Measurements from ENCODE around the gene MED26.

The MED26 gene

DNA sequence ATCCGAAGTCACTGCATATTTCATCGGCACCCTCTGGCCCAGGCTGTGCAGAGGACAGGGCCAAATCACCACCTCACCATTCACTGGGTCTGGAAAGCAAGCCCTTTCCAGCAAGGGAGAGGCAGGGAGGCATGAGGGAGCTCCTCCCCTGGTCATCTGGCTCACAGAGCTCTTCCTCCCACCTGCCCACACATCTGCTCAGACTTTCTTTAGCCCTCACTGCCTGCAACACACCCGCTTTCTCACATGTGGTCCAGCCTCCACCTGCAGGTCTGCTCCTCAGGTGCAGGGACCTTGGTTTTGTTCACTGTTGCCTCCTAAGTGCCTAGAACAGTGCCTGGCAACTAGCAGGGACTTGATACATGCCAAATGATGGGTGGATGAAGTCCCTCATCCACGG, 34.8 kb downstream of the MED26 start:
- WGBS (ENCODE audit: insufficient coverage), result 92% methylated on average over 2 of the region's 4 CpGs
- DNase-seq, result no peak
- Histone ChIP-seq H3K36me3 (ENCODE audit: control insufficient read depth in 4 of 4, insufficient read depth in 4 of 4, low read length in 3 of 4) (peaks cover 0 to 3% (median 0%) of the 10 kb centered on the region in 4 experiments), H3K27ac (ENCODE audit: insufficient read depth in 1 of 2, low read depth in 1 of 2, low read length in 2 of 2, poor library complexity in 1 of 2, severe bottlenecking in 2 of 2) (no peak overlapping the region), H3K4me1 (ENCODE audit: control extremely low read depth in 1 of 4, control insufficient read depth in 4 of 4, insufficient read depth in 4 of 4, low read length in 3 of 4) (peaks cover 5 to 73% (median 47%) of the 10 kb centered on the region in 4 experiments), H3K27me3 (replicated peaks in 2 of 5; ENCODE audit: control insufficient read depth in 4 of 5, insufficient read depth in 5 of 5, low read length in 4 of 5) (no peaks in the 10 kb centered on the region), H3K9me3 (ENCODE audit: control extremely low read depth in 1 of 5, control insufficient read depth in 4 of 5, insufficient read depth in 2 of 5, low read depth in 1 of 5, low read length in 4 of 5) (no peaks in the 10 kb centered on the region), H3K4me3 (ENCODE audit: control insufficient read depth in 1 of 7, extremely low read depth in 1 of 7, insufficient read depth in 4 of 7, low read depth in 2 of 7, low read length in 6 of 7) (no peak overlapping the region)
- POLR2A ChIA-PET, result interaction anchor here (1.2 kb wide), 1 partner anchor 34 kb away, joined by 4 read pairs; the partner anchor contains the start of gene MED26
- CTCF ChIA-PET, result interaction anchor here (0.6 to 1.7 kb wide), 5 partner anchors 9 to 33 kb away, joined by 3 to 5 read pairs (median 3); no protein-coding TSS in a partner anchor

- Histone ChIP-seq H3K27me3 (replicated peaks in 2 of 5; ENCODE audit: control insufficient read depth in 4 of 5, insufficient read depth in 5 of 5, low read length in 4 of 5) (no peaks in the 10 kb centered on the region), H3K9me3 (ENCODE audit: control extremely low read depth in 1 of 5, control insufficient read depth in 4 of 5, insufficient read depth in 2 of 5, low read depth in 1 of 5, low read length in 4 of 5) (no peaks in the 10 kb centered on the region), H3K27ac (ENCODE audit: insufficient read depth in 1 of 2, low read depth in 1 of 2, low read length in 2 of 2, poor library complexity in 1 of 2, severe bottlenecking in 2 of 2) (no peak overlapping the region), H3K4me3 (ENCODE audit: control insufficient read depth in 1 of 7, extremely low read depth in 1 of 7, insufficient read depth in 4 of 7, low read depth in 2 of 7, low read length in 6 of 7) (no peak overlapping the region), H3K36me3 (ENCODE audit: control insufficient read depth in 4 of 4, insufficient read depth in 4 of 4, low read length in 3 of 4) (peaks cover 0 to 3% (median 0%) of the 10 kb centered on the region in 4 experiments), H3K4me1 (ENCODE audit: control extremely low read depth in 1 of 4, control insufficient read depth in 4 of 4, insufficient read depth in 4 of 4, low read length in 3 of 4) (peaks cover 9 to 85% (median 59%) of the 10 kb centered on the region in 4 experiments)
- no peak for DNase-seq
- POLR2A ChIA-PET, result no interaction called here
- CTCF ChIA-PET, result interaction anchor here (0.7 to 1.7 kb wide), 5 partner anchors 9 to 51 kb away, joined by 3 to 5 read pairs (median 3); no protein-coding TSS in a partner anchor
- 85% methylated on average over 9 of the region's 10 CpGs for WGBS (ENCODE audit: insufficient coverage)
Observed at GRCh38 chr19:16591803-16592556, 36.0 kb downstream of the MED26 start.

DNA sequence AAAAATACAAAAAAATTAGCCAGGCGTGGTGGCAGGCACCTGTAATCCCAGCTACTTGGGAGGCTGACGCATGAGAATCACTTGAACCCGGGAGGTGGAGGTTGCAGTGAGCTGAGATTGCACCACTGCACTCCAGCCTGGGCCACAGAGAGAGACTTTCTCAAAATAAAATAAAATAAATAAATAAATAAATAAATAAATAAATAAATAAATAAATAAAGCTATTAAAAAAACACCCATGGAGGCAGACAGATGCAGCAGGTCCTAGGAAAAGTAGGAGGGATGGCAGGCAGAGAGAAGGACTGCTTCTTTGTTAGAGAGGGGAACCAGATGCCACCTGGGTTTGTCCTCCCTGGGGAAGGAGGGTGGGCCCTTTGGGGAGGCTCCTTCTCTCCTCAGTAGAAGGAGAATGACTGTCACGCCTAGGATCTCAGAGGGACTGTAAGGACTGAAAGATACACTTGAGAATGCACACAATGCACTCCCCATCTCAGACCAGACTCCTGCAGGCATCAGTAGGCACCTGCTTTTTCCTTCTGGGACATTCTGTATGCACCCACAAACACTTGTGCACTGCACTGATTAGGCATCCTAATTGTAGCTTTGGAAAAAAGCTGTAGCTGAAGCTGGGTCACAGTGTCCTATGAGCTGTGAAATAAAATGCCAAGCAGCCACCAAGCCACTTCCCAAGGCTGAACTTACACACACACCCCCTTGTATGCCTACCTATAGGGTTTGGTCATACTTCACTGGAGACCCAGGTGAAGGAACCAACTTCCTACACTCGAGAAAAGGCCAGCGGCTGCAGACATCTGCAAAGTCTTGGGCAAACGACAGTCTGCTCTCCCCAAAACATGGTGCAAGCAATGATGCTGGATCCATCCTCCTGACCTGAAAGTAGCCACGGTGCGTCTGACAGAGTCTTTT, 36.9 kb downstream of the MED26 start:
- 97% methylated on average over 7 of the region's 9 CpGs for WGBS (ENCODE audit: insufficient coverage)

DNA sequence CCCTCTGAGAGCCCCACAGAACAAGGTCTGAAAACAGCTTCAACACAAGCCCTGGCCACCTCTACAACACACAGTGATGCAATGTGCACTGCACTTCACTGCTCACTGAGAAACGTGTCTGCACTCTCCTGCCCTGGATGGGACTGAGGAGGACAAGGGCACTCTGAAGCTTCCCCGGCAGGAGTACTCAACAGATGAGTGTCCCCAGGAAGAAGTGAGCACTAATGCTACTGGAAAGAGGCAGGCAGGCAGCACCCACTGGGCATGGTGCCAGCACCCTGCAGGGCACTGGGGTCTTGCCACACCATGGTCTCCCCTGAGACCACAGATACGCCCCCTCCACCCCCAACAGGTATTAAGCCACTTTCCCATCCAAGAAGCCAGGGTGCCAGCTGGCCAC, 38.1 kb downstream of the MED26 start:
- H3K9me3 ChIP-seq (ENCODE audit: control extremely low read depth in 1 of 5, control insufficient read depth in 4 of 5, insufficient read depth in 2 of 5, low read depth in 1 of 5, low read length in 4 of 5), result no peaks in the 10 kb centered on the region
- DNase-seq, result no peak
- peaks cover 9 to 97% (median 74%) of the 10 kb centered on the region in 4 experiments for H3K4me1 ChIP-seq (ENCODE audit: control extremely low read depth in 1 of 4, control insufficient read depth in 4 of 4, insufficient read depth in 4 of 4, low read length in 3 of 4)
- no peak overlapping the region for H3K27ac ChIP-seq (ENCODE audit: insufficient read depth in 1 of 2, low read depth in 1 of 2, low read length in 2 of 2, poor library complexity in 1 of 2, severe bottlenecking in 2 of 2)
- 94% methylated on average over 3 of the region's 3 CpGs for WGBS (ENCODE audit: insufficient coverage)
- H3K27me3 ChIP-seq (replicated peaks in 2 of 5; ENCODE audit: control insufficient read depth in 4 of 5, insufficient read depth in 5 of 5, low read length in 4 of 5), result no peaks in the 10 kb centered on the region
- H3K36me3 ChIP-seq (ENCODE audit: control insufficient read depth in 4 of 4, insufficient read depth in 4 of 4, low read length in 3 of 4), result peaks cover 0 to 9% (median 0%) of the 10 kb centered on the region in 4 experiments
- ChIA-PET POLR2A (no interaction called here), CTCF (interaction anchor here (1.6 kb wide), 2 partner anchors 10 to 25 kb away, joined by 3 to 4 read pairs; no protein-coding TSS in a partner anchor)
- no peak overlapping the region for H3K4me3 ChIP-seq (ENCODE audit: control insufficient read depth in 1 of 7, extremely low read depth in 1 of 7, insufficient read depth in 4 of 7, low read depth in 2 of 7, low read length in 6 of 7)

More for the DNA sequence above, 36.9 kb downstream of the MED26 start:
- peaks cover 0 to 3% (median 0%) of the 10 kb centered on the region in 4 experiments for H3K36me3 ChIP-seq (ENCODE audit: control insufficient read depth in 4 of 4, insufficient read depth in 4 of 4, low read length in 3 of 4)
- H3K4me3 ChIP-seq (ENCODE audit: control insufficient read depth in 1 of 7, extremely low read depth in 1 of 7, insufficient read depth in 4 of 7, low read depth in 2 of 7, low read length in 6 of 7), result no peak overlapping the region
- no peak for DNase-seq
- no peak overlapping the region for H3K27ac ChIP-seq (ENCODE audit: insufficient read depth in 1 of 2, low read depth in 1 of 2, low read length in 2 of 2, poor library complexity in 1 of 2, severe bottlenecking in 2 of 2)
- no peaks in the 10 kb centered on the region for H3K9me3 ChIP-seq (ENCODE audit: control extremely low read depth in 1 of 5, control insufficient read depth in 4 of 5, insufficient read depth in 2 of 5, low read depth in 1 of 5, low read length in 4 of 5)
- peaks cover 9 to 94% (median 67%) of the 10 kb centered on the region in 4 experiments for H3K4me1 ChIP-seq (ENCODE audit: control extremely low read depth in 1 of 4, control insufficient read depth in 4 of 4, insufficient read depth in 4 of 4, low read length in 3 of 4)
- ChIA-PET CTCF (interaction anchor here (0.7 to 1.7 kb wide), 4 partner anchors 11 to 50 kb away, joined by 3 to 5 read pairs (median 4); no protein-coding TSS in a partner anchor), POLR2A (no interaction called here)
- no peaks in the 10 kb centered on the region for H3K27me3 ChIP-seq (replicated peaks in 2 of 5; ENCODE audit: control insufficient read depth in 4 of 5, insufficient read depth in 5 of 5, low read length in 4 of 5)

GRCh38 chr19:16588824-16589577, 39.0 kb downstream of the MED26 start:
- ChIA-PET CTCF (interaction anchor here (1.5 to 2.1 kb wide), 5 partner anchors 10 to 39 kb away, joined by 4 to 9 read pairs (median 6); partner anchors contain the start of gene MED26), POLR2A (interaction anchor here (0.6 to 1.7 kb wide), 2 partner anchors 38 to 1812 kb away, joined by 3 to 9 read pairs; partner anchors contain the start of gene MED26)
- H3K9me3 ChIP-seq (ENCODE audit: control extremely low read depth in 1 of 5, control insufficient read depth in 4 of 5, insufficient read depth in 2 of 5, low read depth in 1 of 5, low read length in 4 of 5), result no peaks in the 10 kb centered on the region
- WGBS (ENCODE audit: insufficient coverage), result 84% methylated on average over 10 of the region's 11 CpGs
- no peaks in the 10 kb centered on the region for H3K27me3 ChIP-seq (replicated peaks in 2 of 5; ENCODE audit: control insufficient read depth in 4 of 5, insufficient read depth in 5 of 5, low read length in 4 of 5)
- H3K36me3 ChIP-seq (ENCODE audit: control insufficient read depth in 4 of 4, insufficient read depth in 4 of 4, low read length in 3 of 4), result peaks cover 0 to 9% (median 0%) of the 10 kb centered on the region in 4 experiments
- no peak overlapping the region for H3K27ac ChIP-seq (ENCODE audit: insufficient read depth in 1 of 2, low read depth in 1 of 2, low read length in 2 of 2, poor library complexity in 1 of 2, severe bottlenecking in 2 of 2)
- no peak for DNase-seq
- peak overlapping the region in 2 of 7 experiments; percentile 48 to 63 for H3K4me3 ChIP-seq (ENCODE audit: control insufficient read depth in 1 of 7, extremely low read depth in 1 of 7, insufficient read depth in 4 of 7, low read depth in 2 of 7, low read length in 6 of 7)
- H3K4me1 ChIP-seq (ENCODE audit: control extremely low read depth in 1 of 4, control insufficient read depth in 4 of 4, insufficient read depth in 4 of 4, low read length in 3 of 4), result peaks cover 9 to 95% (median 73%) of the 10 kb centered on the region in 4 experiments
